Right atrium auricular region (tissue), 2 donors: Measurements from ENCODE around the gene SYNGR4. TPM values are rescaled to one million over a fixed set of nuclear protein-coding genes. Genes with fewer than 3 reads are reported as not detected.

ENCODE experiments used
- DNase-seq: peaks from one replicate; pipeline ENCODE4 v3.0.0-alpha.2; 2019; ENCODE audit warnings: low spot score
- H3K27ac ChIP-seq, 2 donors: fragments of 200-600 bp; sonication (generic); 1 replicate in 1 of 2; 2 replicates in 1 of 2; pipeline ENCODE4 v1.5.1; 2016 to 2019
- H3K27me3 ChIP-seq, 2 donors: fragments of 200-600 bp; sonication (generic); one replicate each; pipeline versions ENCODE4 v1.5.1 to v1.6.0; 2017 to 2019
- H3K36me3 ChIP-seq: fragments of 200-600 bp; sonication (generic); one replicate; pipeline ENCODE4 v1.5.1; 2016
- H3K4me1 ChIP-seq, 2 donors: fragments of 200-600 bp; sonication (generic); one replicate each; pipeline versions ENCODE4 v1.5.1 to v1.6.0; 2017 to 2019
- H3K4me3 ChIP-seq, 2 donors: fragments of 200-600 bp; sonication (generic); 1 replicate in 1 of 2; 2 replicates in 1 of 2; pipeline ENCODE4 v1.5.1; 2017 to 2019; ENCODE audit warnings: mild to moderate bottlenecking in 1 of 2, moderate library complexity in 1 of 2
- H3K9me3 ChIP-seq, 2 donors: fragments of 200-600 bp; sonication (generic); one replicate each; pipeline ENCODE4 v1.5.1; 2019
- CTCF ChIP-seq, 2 donors: fragments of 200-600 bp; sonication (generic); IDR thresholded peaks; one replicate each; pipeline ENCODE4 v1.5.1; 2019; ENCODE audit warnings: antibody characterized with exemption in 2 of 2
- total RNA-seq, 2 donors: library from RNA; depleted of rRNA; stranded (reverse); fragments of >200 nt; gene quantifications; one replicate each; pipeline ENCODE4 v1.1.0, GENCODE V29; 2016

Gene SYNGR4
- total RNA-seq, 2 donors from 2014 or later = not detected

- Histone ChIP-seq H3K4me3 (peak overlapping the region; percentile 51 to 60), H3K27ac (peak overlapping the region; percentile 96 to 98), H3K27me3 (no peaks in the 10 kb centered on the region), H3K36me3 (no peaks in the 10 kb centered on the region), H3K4me1 (peaks cover 3 to 35% of the 10 kb centered on the region in 2 donors), H3K9me3 (no peaks in the 10 kb centered on the region)
- no peak for TF ChIP-seq CTCF (IDR thresholded peaks at IDR 0.05)
- DNase-seq = peak; percentile 97
Observed at GRCh38 chr19:48321372-48321621, 42.9 kb upstream of the SYNGR4 start.

- Histone ChIP-seq H3K4me1 (peaks cover 3 to 41% of the 10 kb centered on the region in 2 donors), H3K4me3 (peak overlapping the region; percentile 51 to 60), H3K9me3 (no peaks in the 10 kb centered on the region), H3K36me3 (no peaks in the 10 kb centered on the region), H3K27me3 (no peaks in the 10 kb centered on the region), H3K27ac (peak overlapping the region; percentile 96 to 98)
- peak; percentile 99 for DNase-seq
- no peak for TF ChIP-seq CTCF (IDR thresholded peaks at IDR 0.05)
Observed at GRCh38 chr19:48321622-48322591, 42.3 kb upstream of the SYNGR4 start.

- Histone ChIP-seq H3K36me3 (peaks cover 6% of the 10 kb centered on the region), H3K27me3 (no peaks in the 10 kb centered on the region), H3K4me1 (peaks cover 3 to 55% of the 10 kb centered on the region in 2 donors), H3K4me3 (peak within 1 kb of the TSS; percentile 57 to 61), H3K27ac (peak within 1 kb of the TSS; percentile 84 to 95), H3K9me3 (no peaks in the 10 kb centered on the region)
- TF ChIP-seq CTCF (IDR thresholded peaks at IDR 0.05) = no peak
- DNase-seq = peak; percentile 87
Observed at GRCh38 chr19:48325265-48325910, 38.8 kb upstream of the SYNGR4 start, which contains the start of gene EMP3. Gene EMP3, plus strand, starts transcription at chr19:48325552. Its CDS starts 1,293 bp downstream, at chr19:48326845.

GRCh38 chr19:48329167-48329891 is 34.8 kb upstream of the SYNGR4 start:
- H3K4me1 ChIP-seq = peaks cover 3 to 62% of the 10 kb centered on the region in 2 donors
- TF ChIP-seq CTCF (IDR thresholded peaks at IDR 0.05) = no peak
- H3K4me3 ChIP-seq = peak overlapping the region in 1 of 2 donors; percentile 52
- DNase-seq = no peak
- peak overlapping the region; percentile 84 to 86 for H3K27ac ChIP-seq
- H3K36me3 ChIP-seq = peaks cover 6% of the 10 kb centered on the region
- no peaks in the 10 kb centered on the region for H3K9me3 ChIP-seq
- no peaks in the 10 kb centered on the region for H3K27me3 ChIP-seq

- Histone ChIP-seq H3K27ac (peak overlapping the region; percentile 84 to 86), H3K27me3 (no peaks in the 10 kb centered on the region), H3K36me3 (peaks cover 6% of the 10 kb centered on the region), H3K9me3 (no peaks in the 10 kb centered on the region), H3K4me1 (peaks cover 3 to 57% of the 10 kb centered on the region in 2 donors), H3K4me3 (peak overlapping the region; percentile 43 to 52)
- DNase-seq = no peak
- no peak for TF ChIP-seq CTCF (IDR thresholded peaks at IDR 0.05)
Observed at GRCh38 chr19:48330012-48330681, 34.0 kb upstream of the SYNGR4 start.
